ENCODE measurements around the gene VASP.

- TF ChIP-seq EZH2 (IDR thresholded peaks at IDR 0.05; ENCODE audit: borderline replicate concordance, low read length) = no peak
- no peak for TF ChIP-seq CTCF (conservative IDR thresholded peaks at IDR 0.05 in 1 of 2, IDR thresholded peaks at IDR 0.05 in 1 of 2; ENCODE audit: extremely low read depth in 1 of 2, insufficient read depth in 1 of 2, low read depth in 1 of 2, low read length in 2 of 2)
Observed at GRCh38 chr19:45497791-45498190, 9.5 kb upstream of the VASP start.
